Activated CD8-positive, alpha-beta memory T cell treated with anti-CD3 and anti-CD28 coated beads, Interleukin-2, amount 50 U/mL, for 48 hours (primary cell): ENCODE measurements around the gene SS18L1.

Experiments
- DNase-seq: peaks from one replicate; pipeline ENCODE4 v3.0.0-alpha.2; 2020

SS18L1 gene

GRCh38 chr20:62157387-62158087 lies 14.0 kb downstream of the SS18L1 start:
- no peak for DNase-seq

GRCh38 chr20:62158088-62158400 lies 14.5 kb downstream of the SS18L1 start:
- no peak for DNase-seq

GRCh38 chr20:62158541-62158940 lies 15.0 kb downstream of the SS18L1 start:
- no peak for DNase-seq

- DNase-seq: no peak
These were observed 15.5 kb downstream of the SS18L1 start for GRCh38 chr20:62159052-62159451.

GRCh38 chr20:62159839-62160238 lies 16.3 kb downstream of the SS18L1 start:
- DNase-seq: peak; percentile 84

GRCh38 chr20:62160253-62160652 lies 16.7 kb downstream of the SS18L1 start:
- no peak for DNase-seq

GRCh38 chr20:62160876-62161275 lies 17.3 kb downstream of the SS18L1 start:
- DNase-seq: no peak

- DNase-seq: no peak
These were observed 17.8 kb downstream of the SS18L1 start for GRCh38 chr20:62161347-62161746.

GRCh38 chr20:62162765-62163484 lies 19.4 kb downstream of the SS18L1 start:
- DNase-seq: no peak

- no peak for DNase-seq
These were observed 19.9 kb downstream of the SS18L1 start for GRCh38 chr20:62163485-62163865.

- no peak for DNase-seq
These were observed 20.6 kb downstream of the SS18L1 start for GRCh38 chr20:62163986-62164762.

- DNase-seq: no peak
These were observed 21.6 kb downstream of the SS18L1 start for GRCh38 chr20:62164879-62165761.

- DNase-seq: no peak
These were observed 22.3 kb downstream of the SS18L1 start for GRCh38 chr20:62165762-62166399.

- DNase-seq: no peak
These were observed 23.9 kb downstream of the SS18L1 start for GRCh38 chr20:62167474-62167873.

- DNase-seq: no peak
These were observed 24.5 kb downstream of the SS18L1 start for GRCh38 chr20:62168061-62168460.

- no peak for DNase-seq
These were observed 25.4 kb downstream of the SS18L1 start for GRCh38 chr20:62168890-62169435.

- DNase-seq: no peak
These were observed 27.0 kb downstream of the SS18L1 start for GRCh38 chr20:62170536-62170935.

GRCh38 chr20:62171245-62171644 lies 27.7 kb downstream of the SS18L1 start:
- DNase-seq: no peak

- no peak for DNase-seq
These were observed 29.1 kb downstream of the SS18L1 start for GRCh38 chr20:62172666-62173065.

- DNase-seq: no peak
These were observed 30.6 kb downstream of the SS18L1 start for GRCh38 chr20:62174021-62174804.
